Measurements from ENCODE around the gene BSG. TPM values are rescaled to one million over a fixed set of nuclear protein-coding genes. Genes with fewer than 3 reads are reported as not detected.

Gene BSG
- total RNA-seq, 1 donor from 2014 or later = 291 TPM

- Mint-ChIP-seq H3K36me3 (ENCODE audit: low read depth) (peaks cover 3% of the 10 kb centered on the region), H3K27me3 (no peaks in the 10 kb centered on the region), H3K4me3 (peak overlapping the region; percentile 90), H3K9me3 (no peaks in the 10 kb centered on the region), H3K27ac (peak overlapping the region; percentile 90), H3K4me1 (peaks cover 30% of the 10 kb centered on the region)
- intact Hi-C loops (cut with micrococcal nuclease) = loop anchor here (1.0 to 2.0 kb wide), 7 partner anchors 16 to 107 kb away; partner anchors contain the start of genes HCN2, POLRMT and TPGS1
- peak; percentile 76 for DNase-seq
Observed at GRCh38 chr19:572743-573518, 535 bp downstream of the BSG start.

GRCh38 chr19:573519-573825, 1.1 kb downstream of the BSG start:
- Mint-ChIP-seq H3K9me3 (no peaks in the 10 kb centered on the region), H3K4me3 (peak overlapping the region; percentile 90), H3K27ac (peak overlapping the region; percentile 75), H3K27me3 (no peaks in the 10 kb centered on the region), H3K4me1 (peaks cover 30% of the 10 kb centered on the region), H3K36me3 (ENCODE audit: low read depth) (peaks cover 5% of the 10 kb centered on the region)
- peak; percentile 72 for DNase-seq
- intact Hi-C loops (cut with micrococcal nuclease) = loop anchor here (2.0 kb wide), 3 partner anchors 15 to 67 kb away; partner anchors contain the start of genes HCN2 and TPGS1

GRCh38 chr19:574658-575526, 2.5 kb downstream of the BSG start:
- Mint-ChIP-seq H3K27me3 (no peaks in the 10 kb centered on the region), H3K4me3 (peak overlapping the region; percentile 64), H3K36me3 (ENCODE audit: low read depth) (peaks cover 8% of the 10 kb centered on the region), H3K27ac (peak overlapping the region; percentile 45), H3K4me1 (peaks cover 27% of the 10 kb centered on the region), H3K9me3 (no peaks in the 10 kb centered on the region)
- intact Hi-C loops (cut with micrococcal nuclease) = no loop called here
- peak; percentile 60 for DNase-seq

- intact Hi-C loops (cut with micrococcal nuclease) = no loop called here
- Mint-ChIP-seq H3K27me3 (no peaks in the 10 kb centered on the region), H3K4me1 (peaks cover 24% of the 10 kb centered on the region), H3K36me3 (ENCODE audit: low read depth) (peaks cover 10% of the 10 kb centered on the region), H3K27ac (no peak overlapping the region), H3K4me3 (no peak overlapping the region), H3K9me3 (no peaks in the 10 kb centered on the region)
- DNase-seq = peak; percentile 56
Observed at GRCh38 chr19:575527-576506, 3.4 kb downstream of the BSG start.

GRCh38 chr19:576768-577438, 4.5 kb downstream of the BSG start:
- intact Hi-C loops (cut with micrococcal nuclease) = no loop called here
- Mint-ChIP-seq H3K4me3 (no peak overlapping the region), H3K27ac (no peak overlapping the region), H3K27me3 (no peaks in the 10 kb centered on the region), H3K4me1 (peaks cover 14% of the 10 kb centered on the region), H3K9me3 (no peaks in the 10 kb centered on the region), H3K36me3 (ENCODE audit: low read depth) (peaks cover 10% of the 10 kb centered on the region)
- DNase-seq = no peak

- Mint-ChIP-seq H3K27me3 (no peaks in the 10 kb centered on the region), H3K27ac (no peak overlapping the region)
Observed at GRCh38 chr19:577439-578392, 5.3 kb downstream of the BSG start.

GRCh38 chr19:579111-579841, 6.9 kb downstream of the BSG start:
- intact Hi-C loops (cut with micrococcal nuclease) = no loop called here
- Mint-ChIP-seq H3K4me1 (peaks cover 10% of the 10 kb centered on the region), H3K36me3 (ENCODE audit: low read depth) (peaks cover 16% of the 10 kb centered on the region), H3K4me3 (no peak overlapping the region), H3K27me3 (no peaks in the 10 kb centered on the region), H3K9me3 (no peaks in the 10 kb centered on the region), H3K27ac (no peak overlapping the region)
- no peak for DNase-seq

More at GRCh38 chr19:577439-578392, 5.3 kb downstream of the BSG start:
- peak; percentile 58 for DNase-seq
- peaks cover 13% of the 10 kb centered on the region for H3K4me1 Mint-ChIP-seq
- no peak overlapping the region for H3K4me3 Mint-ChIP-seq
- peaks cover 11% of the 10 kb centered on the region for H3K36me3 Mint-ChIP-seq (ENCODE audit: low read depth)
- H3K9me3 Mint-ChIP-seq = no peaks in the 10 kb centered on the region
- intact Hi-C loops (cut with micrococcal nuclease) = no loop called here

- no peaks in the 10 kb centered on the region for H3K27me3 Mint-ChIP-seq
- H3K27ac Mint-ChIP-seq = no peak overlapping the region
- intact Hi-C loops (cut with micrococcal nuclease) = no loop called here
- H3K36me3 Mint-ChIP-seq (ENCODE audit: low read depth) = peaks cover 16% of the 10 kb centered on the region
- DNase-seq = no peak
- H3K9me3 Mint-ChIP-seq = no peaks in the 10 kb centered on the region
- peaks cover 7% of the 10 kb centered on the region for H3K4me1 Mint-ChIP-seq
- no peak overlapping the region for H3K4me3 Mint-ChIP-seq
Observed at GRCh38 chr19:579842-580155, 7.4 kb downstream of the BSG start.

- intact Hi-C loops (cut with micrococcal nuclease) = no loop called here
- Mint-ChIP-seq H3K36me3 (ENCODE audit: low read depth) (peaks cover 15% of the 10 kb centered on the region), H3K9me3 (no peaks in the 10 kb centered on the region), H3K27ac (no peak overlapping the region), H3K4me3 (no peak overlapping the region), H3K4me1 (peaks cover 3% of the 10 kb centered on the region), H3K27me3 (no peaks in the 10 kb centered on the region)
- no peak for DNase-seq
Observed at GRCh38 chr19:580274-580835, 8.0 kb downstream of the BSG start.

GRCh38 chr19:581399-582111, 9.2 kb downstream of the BSG start:
- intact Hi-C loops (cut with micrococcal nuclease) = no loop called here
- no peak overlapping the region for H3K27ac Mint-ChIP-seq
- H3K4me3 Mint-ChIP-seq = no peak overlapping the region
- peaks cover 13% of the 10 kb centered on the region for H3K36me3 Mint-ChIP-seq (ENCODE audit: low read depth)
- no peaks in the 10 kb centered on the region for H3K27me3 Mint-ChIP-seq
- DNase-seq = no peak
- H3K9me3 Mint-ChIP-seq = no peaks in the 10 kb centered on the region
- H3K4me1 Mint-ChIP-seq = peaks cover 2% of the 10 kb centered on the region

- no peak for DNase-seq
- intact Hi-C loops (cut with micrococcal nuclease) = no loop called here
- Mint-ChIP-seq H3K36me3 (ENCODE audit: low read depth) (peaks cover 13% of the 10 kb centered on the region), H3K27ac (no peak overlapping the region), H3K9me3 (no peaks in the 10 kb centered on the region), H3K27me3 (no peaks in the 10 kb centered on the region), H3K4me1 (peaks cover 2% of the 10 kb centered on the region), H3K4me3 (no peak overlapping the region)
Observed at GRCh38 chr19:582497-583197, 10.3 kb downstream of the BSG start.

Data from activated CD4-positive, alpha-beta T cell treated with anti-CD3 and anti-CD28 coated beads, Interleukin-2, amount 10 ng/mL, durations not matched to agents 24 days and 14 days (primary cell).